Measurements from ENCODE around the gene BACH2. TPM values are rescaled to one million over a fixed set of nuclear protein-coding genes. Genes with fewer than 3 reads are reported as not detected.

BACH2 gene
- total and polyA plus RNA-seq, 10 of the 15 experiments (the other 5 are each of a cell fraction or from before 2014, with no cell fraction given), result 0.03 to 0.28 (median 0.04) TPM; not detected in 3

DNA sequence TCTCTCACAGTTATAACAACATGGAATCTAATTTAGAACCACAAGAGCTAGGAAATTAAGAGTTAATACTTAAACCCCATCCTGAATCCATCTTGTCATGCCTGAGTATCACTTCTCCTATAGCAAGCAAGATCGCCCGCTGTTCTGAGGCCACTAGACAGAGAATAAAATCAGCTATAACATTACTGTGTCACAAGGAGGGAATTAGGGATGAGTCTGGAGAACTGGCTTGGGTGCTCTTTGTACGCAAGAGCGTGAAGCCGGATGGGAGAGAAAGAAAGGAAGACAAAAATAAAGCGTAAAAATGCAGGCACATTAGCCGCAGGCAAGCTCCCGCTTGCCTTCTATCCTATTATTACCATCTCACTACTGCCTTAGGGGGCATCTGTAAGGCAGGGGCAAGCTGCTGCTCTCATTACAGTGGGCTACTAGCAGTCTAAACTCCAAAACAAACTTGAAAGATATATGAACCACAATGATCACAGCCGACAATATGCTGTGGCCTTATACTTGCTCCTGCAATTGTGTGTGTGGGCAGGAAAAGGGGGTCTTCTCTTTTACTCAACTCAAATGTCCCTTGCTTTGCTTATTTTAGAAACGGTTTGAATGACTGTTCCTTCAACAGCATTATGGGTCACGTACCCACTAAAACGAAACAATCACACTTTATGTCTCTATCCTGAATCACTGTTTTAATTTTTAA, 320.5 kb downstream of the BACH2 start (continued):
- TF ChIP-seq YY1 (IDR thresholded peaks at IDR 0.05; ENCODE audit: low read depth, low read length) (no peak), MYC (IDR thresholded peaks at IDR 0.05; ENCODE audit: insufficient read depth, insufficient read length, insufficient replicate concordance, low read length, severe bottlenecking) (no peak), JUNB (IDR thresholded peaks at IDR 0.05) (no peak), EGR1 (IDR thresholded peaks at IDR 0.05; ENCODE audit: borderline replicate concordance in 1 of 2, low read depth in 2 of 2, low read length in 2 of 2) (no peak), RB1 (IDR thresholded peaks at IDR 0.05; ENCODE audit: borderline replicate concordance) (no peak)
- TF ChIP-seq, protein P1, sequence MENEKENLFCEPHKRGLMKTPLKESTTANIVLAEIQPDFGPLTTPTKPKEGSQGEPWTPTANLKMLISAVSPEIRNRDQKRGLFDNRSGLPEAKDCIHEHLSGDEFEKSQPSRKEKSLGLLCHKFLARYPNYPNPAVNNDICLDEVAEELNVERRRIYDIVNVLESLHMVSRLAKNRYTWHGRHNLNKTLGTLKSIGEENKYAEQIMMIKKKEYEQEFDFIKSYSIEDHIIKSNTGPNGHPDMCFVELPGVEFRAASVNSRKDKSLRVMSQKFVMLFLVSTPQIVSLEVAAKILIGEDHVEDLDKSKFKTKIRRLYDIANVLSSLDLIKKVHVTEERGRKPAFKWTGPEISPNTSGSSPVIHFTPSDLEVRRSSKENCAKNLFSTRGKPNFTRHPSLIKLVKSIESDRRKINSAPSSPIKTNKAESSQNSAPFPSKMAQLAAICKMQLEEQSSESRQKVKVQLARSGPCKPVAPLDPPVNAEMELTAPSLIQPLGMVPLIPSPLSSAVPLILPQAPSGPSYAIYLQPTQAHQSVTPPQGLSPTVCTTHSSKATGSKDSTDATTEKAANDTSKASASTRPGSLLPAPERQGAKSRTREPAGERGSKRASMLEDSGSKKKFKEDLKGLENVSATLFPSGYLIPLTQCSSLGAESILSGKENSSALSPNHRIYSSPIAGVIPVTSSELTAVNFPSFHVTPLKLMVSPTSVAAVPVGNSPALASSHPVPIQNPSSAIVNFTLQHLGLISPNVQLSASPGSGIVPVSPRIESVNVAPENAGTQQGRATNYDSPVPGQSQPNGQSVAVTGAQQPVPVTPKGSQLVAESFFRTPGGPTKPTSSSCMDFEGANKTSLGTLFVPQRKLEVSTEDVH (IDR thresholded peaks at IDR 0.05; ENCODE audit: low read depth, partially characterized antibody), result no peak
- TF ChIP-seq, protein P2, sequence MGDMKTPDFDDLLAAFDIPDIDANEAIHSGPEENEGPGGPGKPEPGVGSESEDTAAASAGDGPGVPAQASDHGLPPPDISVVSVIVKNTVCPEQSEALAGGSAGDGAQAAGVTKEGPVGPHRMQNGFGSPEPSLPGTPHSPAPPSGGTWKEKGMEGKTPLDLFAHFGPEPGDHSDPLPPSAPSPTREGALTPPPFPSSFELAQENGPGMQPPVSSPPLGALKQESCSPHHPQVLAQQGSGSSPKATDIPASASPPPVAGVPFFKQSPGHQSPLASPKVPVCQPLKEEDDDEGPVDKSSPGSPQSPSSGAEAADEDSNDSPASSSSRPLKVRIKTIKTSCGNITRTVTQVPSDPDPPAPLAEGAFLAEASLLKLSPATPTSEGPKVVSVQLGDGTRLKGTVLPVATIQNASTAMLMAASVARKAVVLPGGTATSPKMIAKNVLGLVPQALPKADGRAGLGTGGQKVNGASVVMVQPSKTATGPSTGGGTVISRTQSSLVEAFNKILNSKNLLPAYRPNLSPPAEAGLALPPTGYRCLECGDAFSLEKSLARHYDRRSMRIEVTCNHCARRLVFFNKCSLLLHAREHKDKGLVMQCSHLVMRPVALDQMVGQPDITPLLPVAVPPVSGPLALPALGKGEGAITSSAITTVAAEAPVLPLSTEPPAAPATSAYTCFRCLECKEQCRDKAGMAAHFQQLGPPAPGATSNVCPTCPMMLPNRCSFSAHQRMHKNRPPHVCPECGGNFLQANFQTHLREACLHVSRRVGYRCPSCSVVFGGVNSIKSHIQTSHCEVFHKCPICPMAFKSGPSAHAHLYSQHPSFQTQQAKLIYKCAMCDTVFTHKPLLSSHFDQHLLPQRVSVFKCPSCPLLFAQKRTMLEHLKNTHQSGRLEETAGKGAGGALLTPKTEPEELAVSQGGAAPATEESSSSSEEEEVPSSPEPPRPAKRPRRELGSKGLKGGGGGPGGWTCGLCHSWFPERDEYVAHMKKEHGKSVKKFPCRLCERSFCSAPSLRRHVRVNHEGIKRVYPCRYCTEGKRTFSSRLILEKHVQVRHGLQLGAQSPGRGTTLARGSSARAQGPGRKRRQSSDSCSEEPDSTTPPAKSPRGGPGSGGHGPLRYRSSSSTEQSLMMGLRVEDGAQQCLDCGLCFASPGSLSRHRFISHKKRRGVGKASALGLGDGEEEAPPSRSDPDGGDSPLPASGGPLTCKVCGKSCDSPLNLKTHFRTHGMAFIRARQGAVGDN (IDR thresholded peaks at IDR 0.05), result no peak
